Endothelial cell of umbilical vein (primary cell): ENCODE measurements around the gene SSH3. TPM values are rescaled to one million over a fixed set of nuclear protein-coding genes. Genes with fewer than 3 reads are reported as not detected.
A peak's percentile ranks its signal among the peaks of the same experiment; 100 is the strongest.

Source experiments
- BruUV-seq: library from RNA; stranded (reverse); fragments of 400-500 nt; replicated peaks from 2 replicates; lab custom pipeline; 2021; lab: Mats Ljungman, UMichigan
- CTCF ChIA-PET: fragments of 300-600, 350-600 bp; sonication (Branson Sonifier 250); formaldehyde crosslinking; loops from one replicate; lab custom pipeline; 2021; ENCODE audit warnings: antibody characterized with exemption, inconsistent platforms; lab: Charles Lee
- POLR2A ChIA-PET: fragments of 300-600, 350-600 bp; sonication (Branson Sonifier 250); formaldehyde crosslinking; loops from one replicate; lab custom pipeline; 2021; ENCODE audit warnings: antibody characterized with exemption, inconsistent platforms; lab: Charles Lee
- DNase-seq: peaks from one replicate; pipeline ENCODE4 v3.0.0-alpha.2; 2011; ENCODE audit warnings: low read depth, low spot score
- FAIRE-seq: peaks from 2 replicates; lab custom pipeline; 2011; peaks lifted over from hg19 to GRCh38; lab: Jason Lieb, UNC
- H2AFZ ChIP-seq: 2 replicates; pipeline ENCODE4 v1.6.0; 2012; ENCODE audit warnings: low read depth, low read length, control low read depth, inconsistent platforms
- H3K27ac ChIP-seq: 2 replicates; pipeline ENCODE4 v1.5.1; 2011; ENCODE audit warnings: low read depth, mild to moderate bottlenecking, control low read depth, low read length, moderate library complexity; ENCODE audit not compliant: insufficient read depth
- H3K27me3 ChIP-seq, 2 experiments: 2 replicates each; pipeline versions ENCODE4 v1.6.0 to v1.6.1; 2011; ENCODE audit warnings: low read length in 2 of 2, mixed read lengths in 1 of 2; ENCODE audit not compliant: control insufficient read depth in 2 of 2, insufficient read depth in 2 of 2
- H3K36me3 ChIP-seq, 2 experiments: 2 replicates in 1 of 2; 3 replicates in 1 of 2; pipeline ENCODE4 v1.5.1; 2011; ENCODE audit warnings: low read length in 2 of 2, mild to moderate bottlenecking in 1 of 2, moderate library complexity in 1 of 2; ENCODE audit not compliant: control insufficient read depth in 2 of 2, insufficient read depth in 2 of 2; ENCODE audit errors: extremely low read depth in 1 of 2
- H3K4me1 ChIP-seq: 3 replicates; pipeline ENCODE4 v1.5.1; 2011; ENCODE audit warnings: mild to moderate bottlenecking, low read length; ENCODE audit not compliant: control insufficient read depth, insufficient read depth; ENCODE audit errors: extremely low read depth
- H3K4me2 ChIP-seq: 2 replicates; pipeline ENCODE4 v1.6.1; 2011; ENCODE audit warnings: low read length, control low read depth, mixed read lengths; ENCODE audit not compliant: insufficient read depth
- H3K4me3 ChIP-seq, 3 experiments: fragments of 200-600 bp in 1 of 3; sonication (generic), shearing (Covaris generic) in 1 of 3; replicated peaks in 1 of 3; 2 replicates each; pipeline ENCODE4 v1.5.1; 2011 to 2016; ENCODE audit warnings: control low read depth in 3 of 3, low read length in 3 of 3, mild to moderate bottlenecking in 2 of 3, inconsistent platforms in 1 of 3, low read depth in 1 of 3, moderate library complexity in 1 of 3; ENCODE audit not compliant: insufficient read depth in 1 of 3
- H3K79me2 ChIP-seq: 2 replicates; pipeline ENCODE4 v1.6.0; 2012; ENCODE audit warnings: low read length, inconsistent platforms; ENCODE audit not compliant: control insufficient read depth, insufficient read depth
- H3K9ac ChIP-seq: replicated peaks from 2 replicates; pipeline ENCODE3; 2011; ENCODE audit warnings: low read length, control low read depth; ENCODE audit not compliant: insufficient read depth; ENCODE audit errors: extremely low read depth
- H3K9me1 ChIP-seq: replicated peaks from 3 replicates; pipeline ENCODE4 v1.6.0; 2011; ENCODE audit warnings: mild to moderate bottlenecking, low read length; ENCODE audit not compliant: control insufficient read depth, insufficient read depth; ENCODE audit errors: extremely low read depth
- H3K9me3 ChIP-seq: replicated peaks from 2 replicates; pipeline ENCODE4 v1.5.1; 2012; ENCODE audit warnings: low read length, inconsistent platforms; ENCODE audit not compliant: control insufficient read depth, insufficient read depth
- H4K20me1 ChIP-seq: replicated peaks from 2 replicates; pipeline ENCODE3; 2011; ENCODE audit warnings: mild to moderate bottlenecking, low read length; ENCODE audit not compliant: control insufficient read depth, insufficient read depth; ENCODE audit errors: extremely low read depth
- CTCF ChIP-seq, 2 donors: IDR thresholded peaks; 1 replicate in 1 of 2; 2 replicates in 1 of 2; pipeline ENCODE4 v1.5.1; 2011; ENCODE audit warnings: low read length in 2 of 2, mild to moderate bottlenecking in 2 of 2, moderate library complexity in 2 of 2, control low read depth in 1 of 2, inconsistent platforms in 1 of 2, low read depth in 1 of 2; ENCODE audit not compliant: insufficient read depth in 1 of 2; ENCODE audit errors: extremely low read depth in 1 of 2
- EZH2 ChIP-seq: IDR thresholded peaks from 2 replicates; pipeline ENCODE4 v1.6.1; 2012; ENCODE audit warnings: borderline replicate concordance, low read depth, mild to moderate bottlenecking, moderate library complexity, low read length, inconsistent platforms; ENCODE audit not compliant: severe bottlenecking
- FOS ChIP-seq: IDR thresholded peaks from 2 replicates; pipeline ENCODE4 v1.6.1; 2011; ENCODE audit warnings: mild to moderate bottlenecking, low read length, moderate library complexity, borderline replicate concordance; ENCODE audit not compliant: insufficient read depth
- GATA2 ChIP-seq: IDR thresholded peaks from 2 replicates; pipeline ENCODE4 v1.7.0; 2011; ENCODE audit warnings: low read depth, mild to moderate bottlenecking, moderate library complexity, mixed read lengths, low read length; ENCODE audit not compliant: insufficient read length, insufficient read depth
- JUN ChIP-seq: IDR thresholded peaks from 2 replicates; pipeline ENCODE4 v1.6.1; 2011; ENCODE audit warnings: borderline replicate concordance, low read depth; ENCODE audit not compliant: insufficient read length, insufficient read depth
- MAX ChIP-seq: IDR thresholded peaks from 2 replicates; pipeline ENCODE4 v1.6.1; 2011; ENCODE audit not compliant: insufficient read depth, insufficient read length
- MYC ChIP-seq: IDR thresholded peaks from one replicate; pipeline ENCODE4 v1.6.1; 2011; ENCODE audit warnings: mild to moderate bottlenecking, low read depth, low read length
- POLR2A ChIP-seq: IDR thresholded peaks from 2 replicates; pipeline ENCODE4 v1.6.1; 2012; ENCODE audit warnings: low read depth, mild to moderate bottlenecking, control low read depth, low read length
- POLR2AphosphoS5 ChIP-seq: IDR thresholded peaks from 2 replicates; pipeline ENCODE4 v1.6.1; 2012; ENCODE audit warnings: low read depth, mild to moderate bottlenecking, control low read depth, low read length, moderate library complexity; ENCODE audit not compliant: insufficient read depth
- dilution Hi-C: fragments of 300-500 bp; cut with MboI; formaldehyde crosslinking; loops from one replicate; pipeline ENCODE4 v1.15.0; 2019; ENCODE audit warnings: low sequenced_read_pairs; ENCODE audit not compliant: extremely low pct_ligation_motif_present
- intact Hi-C: fragments of 100-400 bp; cut with micrococcal nuclease; formaldehyde crosslinking; loops from one replicate; pipeline ENCODE4 v1.10.0; 2022
- polyA plus RNA-seq, 4 experiments: library from polyadenylated mRNA; depleted of rRNA in 3 of 4; stranded (reverse) in 3 of 4; unstranded in 1 of 4; fragments of >200 nt; gene quantifications; 2 replicates each; pipeline versions ENCODE4 v1.2.1 to v1.2.3, GENCODE V29; 2011 to 2012; ENCODE audit warnings: missing spikeins in 1 of 4
- total RNA-seq: library from RNA; stranded (reverse); gene quantifications from 2 replicates; pipeline ENCODE4 v1.2.3, GENCODE V29; 2021

SSH3 gene
- total and polyA plus RNA-seq, 2 donors (not counting 3 experiments of a cell fraction or from before 2014, with no cell fraction given), result 14.3 to 16.5 TPM

- POLR2A ChIA-PET, result interaction anchor here (1.0 kb wide), 2 partner anchors 28 to 86 kb away, joined by 3 to 4 read pairs; partner anchors contain the start of gene POLD4
- H3K4me3 ChIP-seq, result peak overlapping the region; percentile 56 to 72 (median 69)
- peaks cover 0 to 8% of the 10 kb centered on the region in 2 experiments for H3K36me3 ChIP-seq
- no peak for TF ChIP-seq JUN
- TF ChIP-seq GATA2, result no peak
- TF ChIP-seq POLR2AphosphoS5, result no peak
- no peak for TF ChIP-seq MAX
- TF ChIP-seq MYC, result no peak
- no peak for TF ChIP-seq FOS
- TF ChIP-seq POLR2A, result no peak
- TF ChIP-seq CTCF (IDR thresholded peaks at IDR 0.05; ENCODE audit: extremely low read depth in 1 of 2, insufficient read depth in 1 of 2, low read depth in 1 of 2, low read length in 2 of 2), result no peak
- no peak for TF ChIP-seq EZH2
- no peaks in the 10 kb centered on the region for H3K9me1 ChIP-seq
- intact Hi-C loops (loop anchor here (1.0 to 10.0 kb wide), 2 partner anchors 10 to 237 kb away; partner anchors contain the start of genes CDK2AP2 and PITPNM1), dilution Hi-C loops (no loop called here)
- H2AFZ ChIP-seq, result no peak overlapping the region
- H3K9ac ChIP-seq, result peak overlapping the region; percentile 49
- peaks cover 57% of the 10 kb centered on the region for H3K79me2 ChIP-seq
- BruUV-seq, result TSS peak; percentile 16
- CTCF ChIA-PET, result interaction anchor here (0.6 to 2.5 kb wide), 16 partner anchors 10 to 186 kb away, joined by 3 to 35 read pairs (median 5); partner anchors contain the start of gene ANKRD13D
- peaks cover 38% of the 10 kb centered on the region for H3K4me1 ChIP-seq
- no peaks in the 10 kb centered on the region for H3K27me3 ChIP-seq
- FAIRE-seq, result no peak
- peak overlapping the region; percentile 53 for H3K4me2 ChIP-seq
- DNase-seq, result no peak
- H3K9me3 ChIP-seq, result no peaks in the 10 kb centered on the region
- no peaks in the 10 kb centered on the region for H4K20me1 ChIP-seq
- H3K27ac ChIP-seq, result no peak overlapping the region
Observed at GRCh38 chr11:67267188-67268080, 35.9 kb upstream of the SSH3 start.
